NB4 (cell line): ENCODE measurements around the gene MAT2A.

Source experiments
- CTCF ChIP-seq: IDR thresholded peaks from one replicate; pipeline ENCODE4 v1.5.1; 2012; ENCODE audit warnings: low read depth, low read length
- MAX ChIP-seq: IDR thresholded peaks from 2 replicates; pipeline ENCODE4 v1.6.1; 2011; ENCODE audit warnings: low read depth, low read length
- MYC ChIP-seq: IDR thresholded peaks from 2 replicates; pipeline ENCODE4 v1.6.1; 2011; ENCODE audit warnings: low read depth, low read length
- POLR2A ChIP-seq: IDR thresholded peaks from 2 replicates; pipeline ENCODE4 v1.6.1; 2011; ENCODE audit warnings: mild to moderate bottlenecking; ENCODE audit not compliant: insufficient read length; ENCODE audit errors: extremely low read depth

- TF ChIP-seq MAX (no peak), CTCF (no peak), MYC (no peak), POLR2A (no peak)
Observed at GRCh38 chr2:85549095-85549494, 10.1 kb downstream of the MAT2A start.
